GM21717 (cell line): ENCODE measurements around the gene CCDC6.
A peak's percentile ranks its signal among the peaks of the same experiment; 100 is the strongest.
"Not testable (repeated sequence)": the region's sequence is repeated elsewhere in the genome, so short reads cannot be mapped to it uniquely, and the experiment has no call there.

ENCODE experiments used
- ATAC-seq: cut with Tn5 transposase; IDR thresholded peaks from one replicate; pipeline ENCODE4 v1.9.1; 2021; ENCODE audit warnings: mild to moderate bottlenecking, moderate library complexity; ENCODE audit not compliant: unreplicated experiment

The CCDC6 gene

DNA sequence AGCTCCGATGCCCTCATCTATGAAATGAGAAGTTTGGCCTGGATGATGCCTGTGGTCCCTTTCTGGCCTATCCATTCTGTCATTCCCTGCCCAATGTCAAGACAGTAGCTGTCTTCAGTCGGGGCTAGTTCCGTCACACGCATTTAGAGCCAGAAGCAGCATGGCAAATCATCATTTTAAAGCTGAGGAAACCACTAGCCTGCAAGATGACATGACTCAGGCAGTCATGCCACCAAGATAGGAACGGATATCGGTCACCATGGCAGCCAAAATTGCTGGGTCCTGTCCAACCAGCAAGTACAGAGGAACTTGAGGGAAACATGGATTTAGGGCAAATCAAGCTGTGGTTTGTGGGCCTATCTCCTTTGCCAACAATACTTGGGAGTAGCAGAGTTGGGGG lies 88.6 kb downstream of the CCDC6 start:
- ATAC-seq = no peak

DNA sequence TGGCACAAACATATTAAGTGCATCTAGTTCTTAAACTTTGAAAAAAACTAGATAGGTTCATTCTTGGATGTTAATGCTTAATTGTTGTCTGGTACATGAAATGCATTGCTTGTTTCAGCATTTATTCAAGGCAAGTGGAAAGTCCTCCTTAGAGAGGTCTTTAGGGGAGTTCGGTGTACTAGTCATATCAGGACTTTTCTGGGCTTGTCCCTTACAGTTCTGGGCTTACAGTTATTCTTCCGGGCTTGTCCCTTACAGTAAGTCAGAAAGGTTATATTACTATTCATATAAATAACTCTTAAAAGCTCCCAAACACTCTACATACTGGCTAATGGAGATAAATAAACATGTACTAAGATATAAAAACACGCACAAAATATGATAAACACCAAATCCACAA lies 91.5 kb downstream of the CCDC6 start:
- no peak for ATAC-seq

DNA sequence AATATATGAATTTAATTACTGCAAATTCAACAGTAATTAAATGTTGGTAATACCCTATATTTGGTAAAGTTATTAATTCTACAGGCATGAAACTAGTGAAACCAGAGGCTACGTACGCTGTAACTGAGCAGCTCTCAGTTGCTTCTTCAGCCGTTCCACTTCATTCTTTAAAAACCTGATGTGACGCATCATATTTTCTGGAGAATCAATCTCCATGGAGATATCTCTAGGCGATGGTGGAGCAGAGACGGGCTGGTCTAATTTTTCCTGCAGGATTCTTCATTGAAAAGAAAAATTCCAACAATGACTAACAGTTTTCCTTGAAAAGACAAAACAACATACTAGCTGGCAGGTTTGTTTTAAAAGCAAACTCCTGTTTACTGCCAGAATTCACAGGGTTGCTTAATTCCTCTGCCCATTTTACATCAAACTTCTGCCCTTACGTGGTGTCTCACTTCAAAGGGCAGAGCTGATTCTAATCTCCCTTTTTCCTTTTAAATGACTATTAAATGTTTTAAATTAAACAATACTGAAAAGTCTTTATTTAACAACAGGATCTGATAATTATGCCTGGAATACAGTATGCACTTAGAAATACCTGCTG lies 93.7 kb downstream of the CCDC6 start:
- ATAC-seq = no peak

DNA sequence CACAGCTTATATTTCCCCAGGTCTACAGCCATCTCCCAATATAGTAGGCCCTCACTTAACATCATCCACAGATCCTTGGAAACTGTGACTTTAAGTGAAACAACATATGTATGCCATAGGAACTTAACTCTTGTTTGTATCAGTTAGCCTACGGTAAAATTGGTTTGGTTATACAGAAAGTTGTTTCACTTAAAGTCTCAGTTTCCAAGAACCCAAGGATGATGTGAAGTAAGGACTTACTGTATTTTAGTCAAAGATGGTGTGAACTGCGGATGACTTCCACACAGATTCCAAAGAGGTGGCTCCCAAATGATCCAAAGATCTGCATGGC lies 96.7 kb downstream of the CCDC6 start:
- no peak for ATAC-seq

DNA sequence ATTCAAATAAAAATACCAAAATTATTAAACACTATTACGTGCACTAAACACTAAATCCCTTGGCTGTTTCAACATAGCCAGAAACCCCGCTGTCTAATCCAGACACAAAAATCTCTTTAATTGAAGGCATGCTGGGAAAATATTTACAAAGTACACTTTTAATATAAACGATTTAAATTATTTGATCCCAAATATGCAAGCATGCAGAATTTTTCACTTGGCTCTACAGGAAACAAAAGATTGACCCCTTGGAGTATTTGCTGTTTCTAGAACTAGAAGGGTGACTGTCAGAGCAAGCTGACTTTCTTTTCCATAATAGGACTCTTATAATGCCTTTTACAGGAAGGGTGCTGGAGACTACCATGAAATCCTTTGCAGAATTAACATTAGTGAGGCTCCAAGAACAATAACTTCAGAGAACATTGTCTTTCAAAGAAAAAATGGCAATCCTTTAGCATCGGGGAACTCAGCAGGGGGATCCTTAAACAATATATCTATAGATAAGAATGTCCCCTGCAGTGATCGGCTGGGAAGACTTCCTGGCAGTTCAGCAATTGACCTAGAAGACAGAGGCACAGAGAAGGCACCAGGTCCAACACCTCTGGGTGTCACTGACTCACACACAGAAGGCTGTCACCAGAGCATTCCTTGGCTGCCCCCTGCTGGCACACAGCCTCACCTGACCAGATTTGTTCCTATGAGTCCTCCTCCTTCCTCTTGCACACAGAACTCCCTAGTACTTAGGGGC lies 97.3 kb downstream of the CCDC6 start:
- peak; percentile 93 for ATAC-seq

DNA sequence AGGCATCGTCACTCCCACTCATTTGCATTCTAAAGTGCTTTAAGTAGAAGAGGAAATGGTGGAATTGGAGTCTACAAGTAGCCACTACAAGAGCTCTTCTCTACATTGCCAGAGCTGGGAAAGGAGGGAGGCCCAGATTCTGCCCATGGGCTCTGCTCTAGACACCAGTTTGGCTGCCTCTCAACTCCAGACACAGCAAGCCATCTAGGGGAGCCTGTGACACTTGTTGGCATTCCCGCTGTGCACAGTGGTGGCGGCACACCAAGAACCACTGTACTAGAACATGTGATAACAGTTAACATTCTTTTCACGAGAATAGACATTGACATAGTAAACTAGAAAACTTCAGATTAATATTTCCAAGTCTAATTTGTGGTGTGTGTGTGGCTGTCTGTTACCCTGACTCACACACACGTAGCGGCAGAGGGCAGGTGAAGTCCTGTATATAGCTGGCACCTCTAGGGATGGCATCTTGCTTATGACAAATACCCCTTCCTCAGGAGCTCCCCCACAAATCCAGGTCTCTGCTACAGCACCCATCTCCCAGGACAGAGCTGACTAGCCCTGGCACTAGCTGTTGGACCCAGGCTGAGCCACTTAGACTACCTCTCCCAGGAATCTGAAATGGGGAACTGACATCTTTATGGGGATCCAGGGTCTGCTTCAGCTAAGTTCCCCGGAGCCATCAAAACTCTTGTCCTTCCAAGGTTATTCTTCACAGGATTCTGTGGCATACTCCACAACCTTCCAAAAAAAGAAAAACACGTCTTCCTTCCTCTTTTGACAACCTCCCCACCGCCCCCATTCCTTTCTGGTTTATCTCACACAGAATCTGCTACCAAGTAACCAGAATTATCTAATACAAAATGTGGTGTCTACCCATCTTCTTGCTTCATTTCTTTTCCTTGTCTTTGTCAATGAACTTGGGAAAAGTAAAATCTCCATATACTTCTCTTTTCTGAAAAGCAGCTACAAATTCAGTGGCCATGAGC lies 98.4 kb downstream of the CCDC6 start:
- ATAC-seq = no peak

DNA sequence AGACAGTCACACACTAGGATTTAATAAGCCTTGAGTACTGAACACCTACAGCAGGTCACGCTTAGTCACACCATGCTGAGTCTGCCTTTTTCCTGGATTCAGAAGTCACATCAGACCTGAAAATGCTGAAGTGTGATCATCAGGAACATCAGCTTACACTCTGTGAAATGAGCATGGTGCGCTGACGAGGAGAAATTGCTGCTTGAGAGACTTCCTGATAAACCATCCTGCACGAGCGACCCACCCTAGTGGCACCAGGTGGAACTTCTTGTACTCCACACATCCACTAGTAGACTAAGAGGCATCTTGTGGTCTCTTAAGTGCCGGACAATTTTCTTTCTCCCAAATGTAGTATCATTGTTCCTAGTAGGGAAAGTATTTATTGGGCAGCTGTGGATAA lies 101.3 kb downstream of the CCDC6 start:
- no peak for ATAC-seq

DNA sequence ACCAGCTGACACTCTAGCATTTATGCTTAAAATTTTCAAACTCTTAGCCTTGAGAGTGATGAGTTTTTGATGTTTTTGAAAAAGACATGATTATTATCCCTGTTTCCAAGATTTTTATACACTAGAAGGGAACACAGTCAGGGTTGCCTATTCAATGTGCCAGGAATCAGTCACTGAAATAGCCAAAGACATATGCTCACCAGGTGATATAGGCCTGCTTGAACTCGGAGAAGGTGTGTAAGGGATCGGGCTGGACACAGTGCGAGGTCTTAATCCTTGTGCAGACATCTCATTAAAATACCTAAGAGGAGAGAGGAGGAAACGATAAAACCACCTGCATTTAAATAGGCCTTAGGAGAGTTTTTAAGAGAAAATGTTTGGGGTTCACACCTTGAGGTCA lies 102.1 kb downstream of the CCDC6 start:
- ATAC-seq = no peak

DNA sequence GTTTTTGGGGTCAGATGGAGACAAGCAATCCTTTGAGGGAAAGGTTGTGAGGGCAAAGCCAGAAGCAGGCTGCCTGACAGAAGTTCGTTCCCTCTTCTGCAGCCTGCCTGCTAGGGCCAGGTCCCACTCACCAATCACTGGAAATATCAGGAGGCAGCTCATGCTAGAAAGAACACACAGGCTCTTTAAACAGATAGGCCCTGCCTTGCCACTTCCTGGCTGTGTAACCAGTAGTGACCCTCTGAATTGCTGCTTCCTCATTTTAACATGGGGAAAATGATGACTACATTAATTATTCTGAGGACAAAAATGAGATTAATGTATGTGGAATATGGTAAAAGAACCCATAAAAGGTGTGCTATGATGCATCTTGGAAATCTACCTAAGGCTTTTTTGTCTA lies 102.6 kb downstream of the CCDC6 start:
- no peak for ATAC-seq

DNA sequence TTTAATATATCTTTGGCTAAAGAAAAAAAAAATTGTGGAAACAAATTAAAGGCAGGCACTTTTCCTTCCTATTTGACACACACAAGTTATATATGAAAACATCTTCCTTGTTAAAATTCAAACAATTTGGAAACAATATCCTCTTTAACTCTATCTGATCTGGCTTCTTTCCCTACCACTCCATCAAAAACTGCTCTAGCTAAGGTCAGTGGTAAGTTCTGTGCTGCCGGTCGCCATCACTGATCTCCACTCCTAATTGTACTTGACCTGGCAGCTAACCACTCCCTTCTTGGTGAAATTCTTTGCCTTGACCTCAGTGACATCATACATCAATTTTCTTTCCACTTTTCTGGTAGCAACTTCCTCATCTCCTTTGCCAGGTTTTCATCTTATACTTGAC lies 105.2 kb downstream of the CCDC6 start:
- ATAC-seq = no peak

DNA sequence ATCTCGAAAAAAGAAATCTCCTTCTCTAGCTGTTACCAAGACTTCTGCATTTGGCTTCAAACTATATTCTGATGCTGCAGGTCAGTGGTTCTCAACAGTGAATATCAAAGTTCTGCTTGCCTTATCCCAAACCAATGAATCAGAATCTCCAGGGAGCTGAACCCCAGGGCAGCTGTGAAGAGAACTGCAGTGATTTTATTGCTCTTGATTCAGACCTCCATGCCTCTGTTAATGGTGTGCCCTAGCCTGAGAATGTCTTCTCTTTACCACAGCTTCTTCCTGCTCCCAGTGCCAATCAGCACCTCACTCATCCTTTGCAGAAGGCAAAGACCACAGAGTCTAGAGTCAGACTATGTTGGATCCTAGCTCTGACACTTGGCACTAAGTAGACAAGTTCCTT lies 106.9 kb downstream of the CCDC6 start:
- no peak for ATAC-seq

DNA sequence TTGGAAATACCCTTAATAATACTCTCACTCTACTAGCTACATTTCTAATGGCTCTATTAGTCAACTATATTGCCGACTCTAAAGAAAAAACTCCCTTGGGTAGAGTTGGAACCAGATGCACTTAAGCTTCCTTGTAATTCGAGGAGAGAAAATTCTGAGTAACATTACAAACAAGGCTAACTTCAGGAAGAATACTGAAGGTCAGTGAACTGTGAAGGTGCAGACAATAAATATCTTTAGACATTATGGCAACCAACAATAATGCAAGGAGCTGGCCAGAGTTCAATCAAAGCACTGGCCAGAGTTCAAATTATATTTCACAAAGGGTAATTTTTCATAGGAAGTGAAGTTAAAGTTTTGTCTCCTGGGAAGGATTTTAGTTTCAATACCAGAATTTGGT lies 112.4 kb downstream of the CCDC6 start:
- ATAC-seq = no peak

DNA sequence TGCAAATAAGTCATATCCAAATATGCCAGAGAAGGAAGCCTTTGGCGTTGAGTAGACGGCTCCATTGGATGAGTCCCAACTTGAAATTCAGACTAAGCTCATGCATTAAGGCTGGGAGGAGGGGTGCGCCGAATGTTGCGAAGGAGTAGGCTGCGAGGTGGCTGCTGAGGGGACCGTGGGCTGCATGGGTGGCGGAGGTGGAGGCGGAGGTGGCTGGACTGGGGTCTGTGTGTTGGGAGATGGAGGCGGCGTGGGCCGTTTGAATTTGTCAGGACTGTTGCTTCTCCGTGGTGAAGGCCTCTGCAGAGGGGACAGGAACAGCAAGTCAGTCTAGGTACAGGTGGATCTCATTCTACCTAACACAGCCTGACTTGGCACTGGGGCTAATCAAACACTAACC lies 113.5 kb downstream of the CCDC6 start:
- no peak for ATAC-seq

DNA sequence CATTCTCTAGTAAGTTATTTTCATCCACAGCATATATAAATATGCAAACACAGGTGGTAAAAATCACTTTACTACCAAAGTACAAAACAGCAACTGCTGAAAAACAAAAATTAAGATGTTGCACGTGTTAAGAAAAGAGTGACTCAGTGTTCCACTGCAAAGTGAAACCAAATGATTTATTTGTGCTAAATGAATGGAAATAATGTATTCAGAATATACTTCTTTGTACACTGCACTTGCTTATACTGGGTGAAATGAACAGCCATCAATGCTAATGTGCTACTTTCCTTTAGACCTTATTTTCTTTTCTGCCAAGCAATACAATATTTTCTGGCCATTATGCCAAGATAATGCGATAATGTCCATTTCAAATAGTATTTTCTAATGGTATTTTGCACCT lies 114.8 kb downstream of the CCDC6 start:
- no peak for ATAC-seq

DNA sequence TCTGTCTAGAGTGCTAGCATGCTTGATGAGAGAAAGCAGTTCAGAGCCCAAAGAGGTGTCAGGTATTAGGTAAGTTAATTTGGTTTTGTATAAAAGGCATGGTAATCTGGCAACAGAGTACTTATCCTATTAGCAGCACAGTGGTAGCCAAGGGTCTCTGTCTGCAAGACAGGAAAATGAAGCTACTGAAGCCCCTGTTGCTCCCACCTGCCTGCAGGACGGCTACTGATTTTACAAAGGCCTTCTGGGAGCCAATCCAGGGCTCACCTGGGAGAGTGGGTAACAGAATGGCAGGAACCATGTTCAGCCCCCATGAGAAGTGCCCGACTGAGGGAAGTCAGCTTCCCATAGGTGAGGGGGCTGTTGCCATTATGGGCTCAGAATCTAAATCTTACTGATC lies 116.3 kb downstream of the CCDC6 start:
- ATAC-seq = not testable (repeated sequence)

DNA sequence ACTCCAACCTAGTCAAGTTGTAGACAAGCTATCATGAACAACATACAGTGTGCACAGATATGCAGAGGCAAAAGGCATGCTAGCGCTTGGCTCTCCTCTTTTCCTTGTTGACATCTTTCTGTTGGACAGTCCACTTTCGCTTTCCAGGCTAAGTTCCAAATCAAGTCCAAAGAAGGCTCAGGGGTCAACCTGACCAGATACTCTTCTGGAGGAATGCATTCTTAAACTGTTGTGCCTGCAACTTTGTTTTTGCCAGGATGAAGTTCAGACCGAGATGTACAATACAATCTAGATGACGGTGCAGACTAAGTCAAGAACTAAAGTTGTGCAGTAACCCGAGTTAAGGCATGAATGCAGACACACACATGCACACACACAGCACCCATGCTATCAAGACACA lies 117.4 kb downstream of the CCDC6 start:
- ATAC-seq = not testable (repeated sequence)

DNA sequence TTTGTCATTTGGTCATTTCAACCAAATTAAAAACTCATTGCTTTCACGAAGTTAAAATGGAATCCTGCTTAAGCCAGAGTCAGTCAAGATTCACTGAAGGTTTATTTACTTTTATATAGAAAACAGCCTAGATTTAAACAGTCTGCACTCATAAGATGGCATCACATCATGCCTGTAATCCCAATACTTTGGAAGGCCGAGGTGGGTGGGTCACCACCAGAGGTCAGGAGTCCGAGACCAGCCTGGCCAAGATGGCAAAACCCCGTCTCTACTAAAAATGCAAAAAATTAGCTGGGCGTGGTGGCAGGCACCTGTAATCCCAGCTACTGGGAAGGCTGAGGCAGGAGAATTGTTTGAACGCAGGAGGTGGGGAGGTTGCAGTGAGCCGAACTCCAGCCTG lies 119.3 kb downstream of the CCDC6 start:
- ATAC-seq = not testable (repeated sequence)

DNA sequence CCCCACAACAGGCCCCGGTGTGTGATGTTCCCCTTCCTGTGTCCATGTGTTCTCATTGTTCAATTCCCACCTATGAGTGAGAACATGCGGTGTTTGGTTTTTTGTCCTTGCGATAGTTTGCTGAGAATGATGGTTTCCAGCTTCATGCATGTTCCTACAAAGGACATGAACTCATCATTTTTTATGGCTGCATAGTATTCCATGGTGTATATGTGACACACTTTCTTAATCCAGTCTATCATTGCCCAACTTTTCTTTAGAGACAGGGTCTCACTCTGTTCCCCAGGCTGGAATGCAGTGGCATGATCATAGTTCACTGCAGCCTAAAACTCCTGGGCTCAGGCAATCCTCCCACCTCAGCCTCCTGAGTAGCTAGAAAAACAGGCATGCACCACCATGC lies 120.9 kb downstream of the CCDC6 start:
- ATAC-seq = not testable (repeated sequence)

DNA sequence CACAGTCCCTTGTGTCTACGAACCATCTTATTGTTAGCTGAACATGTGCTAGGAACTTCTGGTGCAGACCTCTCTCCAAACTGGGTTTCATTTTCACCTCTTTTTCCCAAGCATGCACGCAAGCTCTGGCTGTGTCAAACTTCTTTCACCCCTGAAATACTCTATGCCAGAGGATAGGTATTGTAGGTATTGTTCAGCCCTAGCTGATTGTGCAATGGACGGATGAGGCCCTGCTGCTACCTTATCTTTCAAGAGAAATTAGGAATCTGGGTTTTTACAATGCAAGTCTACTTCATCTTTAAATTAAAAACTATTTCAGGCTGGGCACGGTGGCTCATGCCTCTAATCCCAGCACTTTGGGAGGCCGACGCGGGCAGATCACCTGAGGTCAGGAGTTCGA lies 124.8 kb downstream of the CCDC6 start:
- ATAC-seq = no peak

DNA sequence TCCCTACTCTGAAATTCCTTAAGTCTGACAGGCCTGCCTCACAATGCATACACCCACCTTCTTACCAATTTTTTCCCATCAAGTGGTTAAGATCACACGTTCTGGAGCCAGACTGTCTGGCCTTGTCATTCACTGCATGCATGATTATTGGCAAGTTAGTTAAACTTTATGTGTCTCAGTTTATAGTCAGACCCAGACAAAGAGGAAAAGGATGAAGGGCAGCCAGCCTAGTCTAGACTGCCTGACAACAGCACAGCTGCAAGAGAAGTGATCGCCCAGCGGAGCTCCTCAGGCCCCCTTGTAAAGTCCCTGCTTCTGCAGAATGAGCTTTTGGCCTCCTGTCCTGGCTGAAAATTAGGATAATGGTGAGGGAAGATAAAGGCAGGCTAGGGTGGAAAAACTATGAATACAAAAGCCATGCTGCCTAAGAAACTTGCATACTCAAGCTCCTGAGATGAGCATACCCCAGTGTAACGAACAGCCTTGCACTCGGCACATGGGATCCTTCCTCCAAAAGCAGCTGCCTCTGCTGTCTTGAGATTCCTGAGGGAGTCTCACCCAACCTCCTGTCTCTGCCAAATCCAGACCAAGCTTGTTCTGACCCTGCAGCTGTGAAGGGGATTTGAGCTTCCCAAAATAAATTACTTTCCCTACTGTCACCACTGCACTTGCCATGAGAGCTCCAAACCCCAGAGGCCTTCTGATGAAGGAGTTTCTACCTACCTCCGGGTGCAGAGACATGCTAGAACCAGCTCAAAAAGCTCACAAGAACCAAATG lies 126.4 kb downstream of the CCDC6 start:
- no peak for ATAC-seq

DNA sequence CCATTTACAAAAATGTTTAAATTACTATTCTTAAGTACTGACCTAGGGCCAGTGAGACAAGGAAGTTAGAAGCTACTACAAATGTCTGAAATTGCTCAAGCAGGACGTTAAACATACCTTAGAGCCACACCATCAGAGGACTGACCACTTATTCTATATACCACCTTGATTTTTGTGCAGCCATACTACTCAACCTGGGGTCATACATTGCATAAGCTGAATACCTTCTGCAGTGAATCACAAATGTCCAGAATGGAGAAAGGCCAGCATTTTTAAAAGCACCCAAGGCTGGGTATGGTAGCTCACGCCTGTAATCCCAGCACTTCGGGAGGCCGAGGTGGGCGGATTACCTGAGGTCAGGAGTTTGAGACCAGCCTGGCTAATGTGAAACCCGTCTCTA lies 131.9 kb downstream of the CCDC6 start:
- no peak for ATAC-seq
